GM12878 (cell line): ENCODE data around the gene MRPL55. TPM values are rescaled to one million over a fixed set of nuclear protein-coding genes. Genes with fewer than 3 reads are reported as not detected.
A peak's percentile ranks its signal among the peaks of the same experiment; 100 is the strongest.

Source experiments
- ATAC-seq: fragments of 200-7000 bp; cut with Tn5 transposase; 3 replicates; pipeline ENCODE4 v1.9.1; 2020; ENCODE audit warnings: mild to moderate bottlenecking, moderate library complexity
- BruUV-seq: library from RNA; stranded (reverse); fragments of 400-500 nt; replicated peaks from 2 replicates; lab custom pipeline; 2021; lab: Mats Ljungman, UMichigan
- CTCF ChIA-PET: fragments of 300-600 bp; sonication (Branson Sonifier 250); formaldehyde crosslinking; extraction: SDS; loops from one replicate; lab custom pipeline; 2021; ENCODE audit warnings: inconsistent platforms; lab: Yijun Ruan, JAX
- POLR2A ChIA-PET: fragments of 350-600 bp; formaldehyde crosslinking; extraction: SDS; loops from one replicate; lab custom pipeline; 2021; ENCODE audit warnings: inconsistent platforms; lab: Charles Lee
- RAD21 ChIA-PET: fragments of 300-600 bp; sonication (Branson Sonifier 250); formaldehyde crosslinking; loops from one replicate; lab custom pipeline; 2023; ENCODE audit warnings: antibody characterized with exemption; ENCODE audit not compliant: unreplicated experiment; lab: Charles Lee
- SMC1A ChIA-PET: fragments of 300-600 bp; sonication (Branson Sonifier 250); formaldehyde crosslinking; loops from one replicate; lab custom pipeline; 2023; ENCODE audit not compliant: unreplicated experiment, uncharacterized antibody; lab: Charles Lee
- DNase-seq: peaks from one replicate; pipeline ENCODE4 v3.0.0-alpha.2; 2011; ENCODE audit warnings: low read depth, low spot score
- FAIRE-seq: peaks from 3 replicates; lab custom pipeline; 2011; peaks lifted over from hg19 to GRCh38; lab: Jason Lieb, UNC
- H2AFZ ChIP-seq: 2 replicates; pipeline ENCODE4 v1.6.0; 2011; ENCODE audit warnings: low read depth, low read length, control low read depth; ENCODE audit not compliant: control insufficient read depth
- H3K27ac ChIP-seq: 2 replicates; pipeline ENCODE4 v1.5.1; 2011; ENCODE audit warnings: control low read depth; ENCODE audit not compliant: control insufficient read depth, insufficient read depth
- H3K27me3 ChIP-seq, 2 experiments: replicated peaks in 1 of 2; 2 replicates each; pipeline versions ENCODE4 v1.6.0 to v1.6.1; 2011; ENCODE audit warnings: low read length in 1 of 2; ENCODE audit not compliant: control insufficient read depth in 2 of 2, insufficient read depth in 2 of 2
- H3K36me3 ChIP-seq, 2 experiments: 2 replicates each; pipeline ENCODE4 v1.5.1; 2011; ENCODE audit warnings: low read length in 1 of 2; ENCODE audit not compliant: control insufficient read depth in 2 of 2, insufficient read depth in 2 of 2
- H3K4me1 ChIP-seq: 2 replicates; pipeline ENCODE4 v1.6.1; 2011; ENCODE audit warnings: mild to moderate bottlenecking, low read length, moderate library complexity, mixed read lengths; ENCODE audit not compliant: control insufficient read depth, insufficient read depth
- H3K4me2 ChIP-seq: 2 replicates; pipeline ENCODE4 v1.6.0; 2011; ENCODE audit warnings: control low read depth; ENCODE audit not compliant: control insufficient read depth, insufficient read depth
- H3K4me3 ChIP-seq: fragments of 200-600 bp; sonication (generic); 2 replicates; pipeline ENCODE4 v1.5.1; 2016
- H3K79me2 ChIP-seq: 2 replicates; pipeline ENCODE4 v1.6.0; 2011; ENCODE audit warnings: low read length; ENCODE audit not compliant: control insufficient read depth, insufficient read depth
- H3K9ac ChIP-seq: 2 replicates; pipeline ENCODE4 v1.8.0; 2011; ENCODE audit warnings: low read length, control low read depth, mixed read lengths; ENCODE audit not compliant: control insufficient read depth, insufficient read depth
- H3K9me3 ChIP-seq: replicated peaks from 3 replicates; pipeline ENCODE4 v1.5.1; 2011; ENCODE audit warnings: mild to moderate bottlenecking, low read length; ENCODE audit not compliant: control insufficient read depth, insufficient read depth
- H4K20me1 ChIP-seq: 2 replicates; pipeline ENCODE4 v1.6.0; 2011; ENCODE audit not compliant: control insufficient read depth, insufficient read depth
- MXI1 ChIP-seq: fragments of 150-350 bp; IDR thresholded peaks from 2 replicates; pipeline ENCODE4 v1.6.1; 2011; ENCODE audit warnings: low read depth, mild to moderate bottlenecking, inconsistent platforms, low read length, improper control_type of control experiment
- NR2F1 ChIP-seq: fragments of 450-650 bp; conservative IDR thresholded peaks from 2 replicates; pipeline ENCODE4 v1.6.1; 2017; ENCODE audit warnings: mild to moderate bottlenecking
- RAD21 ChIP-seq: IDR thresholded peaks from 2 replicates; pipeline ENCODE4 v1.6.1; 2011; ENCODE audit warnings: mild to moderate bottlenecking, low read depth, low read length, moderate library complexity; ENCODE audit not compliant: insufficient read depth
- RUNX3 ChIP-seq: IDR thresholded peaks from 2 replicates; pipeline ENCODE4 v1.6.1; 2012; ENCODE audit warnings: low read length, inconsistent platforms
- TCF12 ChIP-seq: IDR thresholded peaks from 2 replicates; pipeline ENCODE4 v1.6.1; 2011; ENCODE audit warnings: low read depth, mild to moderate bottlenecking, low read length
- WGBS: methylation state at CpG from one replicate; pipeline ENCODE4 v1.1.6; 2016; ENCODE audit warnings: low lambda C conversion rate; ENCODE audit not compliant: insufficient replicate concordance, insufficient coverage; ENCODE audit errors: missing lambda C conversion rate; 5-methylcytosine and 5-hydroxymethylcytosine counted together
- in situ Hi-C: fragments of 300-500 bp; cut with MboI; formaldehyde crosslinking; loops from 9 replicates; pipeline ENCODE4 v1.14.3; 2018; ENCODE audit warnings: mixed read lengths
- intact Hi-C: fragments of 100-400 bp; cut with micrococcal nuclease; formaldehyde crosslinking; loops from one replicate; pipeline ENCODE4 v1.14.2; 2022; ENCODE audit not compliant: unreplicated experiment
- polyA plus RNA-seq, 11 experiments: library from polyadenylated mRNA; depleted of rRNA in 4 of 11; unstranded in 6 of 11; stranded (reverse) in 5 of 11; fragments of >200 nt; fragmentation: Nextera tagmentation in 4 of 11; fragmentation: Illumina TruSeq in 1 of 11; extraction: Ambion mirVana in 4 of 11; extraction: Trizol in 1 of 11; gene quantifications; 1 replicate in 1 of 11; 2 replicates in 10 of 11; pipeline versions ENCODE4 v1.2.1 to v1.2.3, GENCODE V29; 2011 to 2016; ENCODE audit warnings: inconsistent platforms in 2 of 11, missing spikeins in 2 of 11, low read depth in 1 of 11
- total RNA-seq, 4 experiments: library from RNA; depleted of rRNA in 3 of 4; stranded (reverse); fragments of >200 nt in 3 of 4; fragmentation: Illumina TruSeq in 1 of 4; extraction: Trizol in 1 of 4; gene quantifications; 2 replicates each; pipeline versions ENCODE4 v1.2.1 to v1.2.3, GENCODE V29; 2013 to 2021
- TF ChIP-seq, protein P1 (sequence below), 3 experiments: IDR thresholded peaks in 2 of 3; conservative IDR thresholded peaks in 1 of 3; 2 replicates each; pipeline ENCODE4 v1.5.1; 2011; ENCODE audit warnings: low read depth in 3 of 3, low read length in 3 of 3, mild to moderate bottlenecking in 3 of 3, control low read depth in 2 of 3, moderate library complexity in 2 of 3, inconsistent platforms in 1 of 3, mixed read lengths in 1 of 3; ENCODE audit not compliant: control insufficient read depth in 2 of 3, insufficient read depth in 1 of 3; ENCODE audit errors: extremely low read depth in 1 of 3
- TF ChIP-seq, protein P2 (sequence below): IDR thresholded peaks from 2 replicates; pipeline ENCODE4 v1.6.1; 2011; ENCODE audit warnings: low read depth, mild to moderate bottlenecking, low read length, moderate library complexity, borderline replicate concordance; ENCODE audit errors: extremely low read depth
- TF ChIP-seq, protein P3 (sequence below): fragments of 450-650 bp; IDR thresholded peaks from 2 replicates; pipeline ENCODE4 v1.6.1; 2017; ENCODE audit warnings: mild to moderate bottlenecking, moderate library complexity

Gene MRPL55
- total and polyA plus RNA-seq, 10 of the 15 experiments (the other 5 are each of a cell fraction or from before 2014, with no cell fraction given) = 15.1 to 143 (median 55.8) TPM

DNA sequence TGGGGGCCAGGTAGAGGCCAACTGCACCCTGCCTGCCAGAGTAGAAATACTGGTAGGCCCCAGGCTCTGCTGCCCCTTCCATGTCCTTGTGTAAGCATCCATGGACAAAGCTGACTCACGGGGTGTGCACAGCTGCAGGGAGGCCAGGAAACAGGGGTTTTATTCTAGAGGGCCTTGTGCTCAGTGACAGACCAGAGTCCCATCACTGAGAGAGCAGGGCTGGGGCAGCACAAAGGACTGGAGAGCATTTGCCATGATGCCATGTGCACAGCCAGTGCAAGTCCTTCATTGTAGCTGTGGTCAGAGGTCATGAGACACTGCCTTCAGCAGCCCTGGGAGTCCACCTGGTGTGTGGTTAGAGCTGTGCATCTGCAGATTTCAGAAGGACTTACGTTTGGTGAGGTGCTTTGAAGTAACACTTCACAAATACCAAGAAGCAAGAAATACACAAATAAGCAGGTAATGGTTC lies 18.5 kb downstream of the MRPL55 start:
- POLR2A ChIA-PET = no interaction called here
- Histone ChIP-seq H3K9ac (no peak overlapping the region), H3K4me2 (peak overlapping the region; percentile 77; the same call in 1 of the 2 replicates), H3K4me3 (no peak overlapping the region), H3K36me3 (peaks cover 16 to 26% of the 10 kb centered on the region in 2 experiments; a peak in 3 of 4 replicates), H3K79me2 (peaks cover 100% of the 10 kb centered on the region)
- SMC1A ChIA-PET = interaction anchor here (0.8 kb wide), 1 partner anchor 45 kb away, joined by 3 read pairs; no protein-coding TSS in a partner anchor
- ATAC-seq = peak; percentile 28
- TF ChIP-seq NR2F1 (peak; percentile 78), MXI1 (peak; percentile 63), RUNX3 (peak; percentile 56), RAD21 (0 out of 2 replicates have a peak, but pooled peaks have one; percentile 2), TCF12 (0 out of 2 replicates have a peak, but pooled peaks have one; percentile 24)
- TF ChIP-seq, protein P1, sequence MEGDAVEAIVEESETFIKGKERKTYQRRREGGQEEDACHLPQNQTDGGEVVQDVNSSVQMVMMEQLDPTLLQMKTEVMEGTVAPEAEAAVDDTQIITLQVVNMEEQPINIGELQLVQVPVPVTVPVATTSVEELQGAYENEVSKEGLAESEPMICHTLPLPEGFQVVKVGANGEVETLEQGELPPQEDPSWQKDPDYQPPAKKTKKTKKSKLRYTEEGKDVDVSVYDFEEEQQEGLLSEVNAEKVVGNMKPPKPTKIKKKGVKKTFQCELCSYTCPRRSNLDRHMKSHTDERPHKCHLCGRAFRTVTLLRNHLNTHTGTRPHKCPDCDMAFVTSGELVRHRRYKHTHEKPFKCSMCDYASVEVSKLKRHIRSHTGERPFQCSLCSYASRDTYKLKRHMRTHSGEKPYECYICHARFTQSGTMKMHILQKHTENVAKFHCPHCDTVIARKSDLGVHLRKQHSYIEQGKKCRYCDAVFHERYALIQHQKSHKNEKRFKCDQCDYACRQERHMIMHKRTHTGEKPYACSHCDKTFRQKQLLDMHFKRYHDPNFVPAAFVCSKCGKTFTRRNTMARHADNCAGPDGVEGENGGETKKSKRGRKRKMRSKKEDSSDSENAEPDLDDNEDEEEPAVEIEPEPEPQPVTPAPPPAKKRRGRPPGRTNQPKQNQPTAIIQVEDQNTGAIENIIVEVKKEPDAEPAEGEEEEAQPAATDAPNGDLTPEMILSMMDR (IDR thresholded peaks at IDR 0.05 in 2 of 3, conservative IDR thresholded peaks at IDR 0.05 in 1 of 3; ENCODE audit: control insufficient read depth in 2 of 3, extremely low read depth in 1 of 3, insufficient read depth in 1 of 3, low read depth in 3 of 3, low read length in 3 of 3) = 0 out of 6 replicates have a peak, but pooled peaks of 1 of the 3 experiments have one; percentile 4
- TF ChIP-seq, protein P2, sequence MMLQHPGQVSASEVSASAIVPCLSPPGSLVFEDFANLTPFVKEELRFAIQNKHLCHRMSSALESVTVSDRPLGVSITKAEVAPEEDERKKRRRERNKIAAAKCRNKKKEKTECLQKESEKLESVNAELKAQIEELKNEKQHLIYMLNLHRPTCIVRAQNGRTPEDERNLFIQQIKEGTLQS = no peak
- TF ChIP-seq, protein P3, sequence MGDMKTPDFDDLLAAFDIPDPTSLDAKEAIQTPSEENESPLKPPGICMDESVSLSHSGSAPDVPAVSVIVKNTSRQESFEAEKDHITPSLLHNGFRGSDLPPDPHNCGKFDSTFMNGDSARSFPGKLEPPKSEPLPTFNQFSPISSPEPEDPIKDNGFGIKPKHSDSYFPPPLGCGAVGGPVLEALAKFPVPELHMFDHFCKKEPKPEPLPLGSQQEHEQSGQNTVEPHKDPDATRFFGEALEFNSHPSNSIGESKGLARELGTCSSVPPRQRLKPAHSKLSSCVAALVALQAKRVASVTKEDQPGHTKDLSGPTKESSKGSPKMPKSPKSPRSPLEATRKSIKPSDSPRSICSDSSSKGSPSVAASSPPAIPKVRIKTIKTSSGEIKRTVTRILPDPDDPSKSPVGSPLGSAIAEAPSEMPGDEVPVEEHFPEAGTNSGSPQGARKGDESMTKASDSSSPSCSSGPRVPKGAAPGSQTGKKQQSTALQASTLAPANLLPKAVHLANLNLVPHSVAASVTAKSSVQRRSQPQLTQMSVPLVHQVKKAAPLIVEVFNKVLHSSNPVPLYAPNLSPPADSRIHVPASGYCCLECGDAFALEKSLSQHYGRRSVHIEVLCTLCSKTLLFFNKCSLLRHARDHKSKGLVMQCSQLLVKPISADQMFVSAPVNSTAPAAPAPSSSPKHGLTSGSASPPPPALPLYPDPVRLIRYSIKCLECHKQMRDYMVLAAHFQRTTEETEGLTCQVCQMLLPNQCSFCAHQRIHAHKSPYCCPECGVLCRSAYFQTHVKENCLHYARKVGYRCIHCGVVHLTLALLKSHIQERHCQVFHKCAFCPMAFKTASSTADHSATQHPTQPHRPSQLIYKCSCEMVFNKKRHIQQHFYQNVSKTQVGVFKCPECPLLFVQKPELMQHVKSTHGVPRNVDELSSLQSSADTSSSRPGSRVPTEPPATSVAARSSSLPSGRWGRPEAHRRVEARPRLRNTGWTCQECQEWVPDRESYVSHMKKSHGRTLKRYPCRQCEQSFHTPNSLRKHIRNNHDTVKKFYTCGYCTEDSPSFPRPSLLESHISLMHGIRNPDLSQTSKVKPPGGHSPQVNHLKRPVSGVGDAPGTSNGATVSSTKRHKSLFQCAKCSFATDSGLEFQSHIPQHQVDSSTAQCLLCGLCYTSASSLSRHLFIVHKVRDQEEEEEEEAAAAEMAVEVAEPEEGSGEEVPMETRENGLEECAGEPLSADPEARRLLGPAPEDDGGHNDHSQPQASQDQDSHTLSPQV = no peak
- TF ChIP-seq, all 136 proteins: peak for 6
- no peaks in the 10 kb centered on the region for H3K27me3 ChIP-seq
- peaks cover 26% of the 10 kb centered on the region; the same call in 2 of the 3 replicates for H3K9me3 ChIP-seq
- H4K20me1 ChIP-seq = peaks cover 71% of the 10 kb centered on the region
- no peak overlapping the region for H3K27ac ChIP-seq
- no peak overlapping the region for H2AFZ ChIP-seq
- BruUV-seq = no TSS peak
- DNase-seq = no peak
- no peak for FAIRE-seq
- in situ Hi-C loops (no loop called here), intact Hi-C loops (no loop called here)
- CTCF ChIA-PET = interaction anchor here (1.3 to 2.5 kb wide), 2 partner anchors 89 to 91 kb away, joined by 3 to 13 read pairs; no protein-coding TSS in a partner anchor
- RAD21 ChIA-PET = interaction anchor here (1.4 kb wide), 1 partner anchor 11 kb away, joined by 3 read pairs; no protein-coding TSS in a partner anchor
- H3K4me1 ChIP-seq = peaks cover 48% of the 10 kb centered on the region
- 15% methylated on average over 2 of the region's 2 CpGs for WGBS
